Glomerular visceral epithelial cell (primary cell): ENCODE results near the gene KRT75.
"Not testable (repeated sequence)": the region's sequence is repeated elsewhere in the genome, so short reads cannot be mapped to it uniquely, and the experiment has no call there.

Source experiments
- DNase-seq: peaks from one replicate; pipeline ENCODE4 v3.0.0-alpha.2; 2016; ENCODE audit errors: extremely low spot score

KRT75 gene

GRCh38 chr12:52434081-52434733 is at the start of gene KRT75:
KRT75 (minus strand) TSS chr12:52434371; CDS start chr12:52434304, 67 bp downstream.
- no peak for DNase-seq

GRCh38 chr12:52480073-52480472 is 45.9 kb upstream of the KRT75 start:
- DNase-seq: no peak

DNA sequence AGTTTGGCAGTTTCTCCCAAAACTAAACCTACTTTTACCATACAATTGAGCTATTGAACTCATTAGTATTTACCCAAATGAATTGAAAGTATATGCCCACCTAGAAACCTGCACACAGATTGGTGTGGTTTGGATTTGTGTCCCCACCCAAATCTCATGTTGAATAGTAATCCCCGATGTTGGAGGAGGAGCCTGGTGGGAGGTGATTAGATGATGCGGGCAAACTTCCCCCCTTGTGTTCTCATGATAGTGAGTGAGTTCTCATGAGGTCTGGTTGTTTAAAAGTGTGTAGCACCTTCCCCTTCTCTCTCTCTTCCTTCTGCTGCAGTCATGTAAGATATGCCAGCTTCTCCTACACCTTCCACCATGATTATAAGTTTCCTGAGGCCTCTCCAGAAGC is 43.5 kb upstream of the KRT75 start:
- DNase-seq: no peak

DNA sequence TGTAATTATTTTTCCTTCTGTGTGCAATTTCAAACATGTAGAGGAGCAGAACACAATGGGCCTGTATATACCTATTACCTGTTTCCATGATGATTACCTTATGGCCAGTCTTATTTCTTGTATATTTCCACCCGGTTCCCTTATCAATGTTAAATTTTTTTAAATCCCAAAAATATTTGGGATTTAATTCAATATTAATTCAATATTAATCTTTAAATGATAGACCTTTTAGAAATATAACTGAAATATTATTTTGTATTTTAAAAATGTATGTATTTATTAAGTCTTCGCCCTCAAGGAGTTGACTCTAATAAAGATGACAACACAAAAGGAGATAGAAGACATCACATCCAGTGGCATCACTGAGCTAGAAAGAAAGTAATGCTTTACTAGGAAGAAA is 40.0 kb upstream of the KRT75 start:
- no peak for DNase-seq

DNA sequence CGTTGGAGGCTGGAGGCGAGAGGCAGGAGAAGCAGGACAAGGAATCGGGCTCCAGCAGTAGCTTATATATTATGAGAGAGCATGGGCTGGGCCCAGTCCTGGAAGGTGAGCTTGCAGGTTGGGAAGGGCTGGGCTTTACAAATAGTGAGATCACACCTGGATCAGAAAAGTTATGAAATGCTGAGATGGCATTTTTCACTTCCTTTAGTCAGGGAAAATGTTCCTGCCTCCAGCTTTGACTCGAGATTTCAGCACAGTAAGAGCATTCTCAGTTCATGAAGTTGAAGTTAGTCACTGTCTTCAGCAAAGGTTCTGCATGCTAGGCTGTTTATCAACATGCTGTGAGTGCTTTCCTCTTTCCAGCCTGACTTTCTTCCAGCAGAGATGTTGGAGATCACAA is 39.6 kb upstream of the KRT75 start, which contains the start of gene KRT6C:
KRT6C (minus strand) TSS at position 38 of the 400 bp plus-strand sequence. CDS start 68 bp downstream, outside the sequence.
- DNase-seq: no peak

- DNase-seq: no peak
Measured at GRCh38 chr12:52469853-52470252, 35.7 kb upstream of the KRT75 start.

- DNase-seq: no peak
Measured at GRCh38 chr12:52464897-52465296, 30.7 kb upstream of the KRT75 start.

DNA sequence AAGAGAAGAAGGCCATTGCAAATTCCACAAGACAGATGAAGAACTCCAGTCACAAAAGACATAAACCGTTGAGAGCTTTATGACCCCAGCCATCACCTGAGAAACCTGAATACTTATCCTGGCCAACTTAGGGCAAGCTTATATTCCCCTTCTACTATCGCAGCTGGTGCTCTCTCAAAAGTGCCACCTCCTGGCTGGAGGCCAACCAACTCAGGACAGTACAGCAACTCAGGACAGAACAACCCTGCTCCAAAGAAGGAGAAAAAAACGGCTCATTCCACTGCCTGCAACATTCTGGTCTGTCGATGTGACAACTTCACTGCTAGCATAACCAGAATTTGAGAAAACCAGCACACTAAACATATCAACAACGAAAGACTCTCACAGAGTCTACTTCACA is 27.5 kb upstream of the KRT75 start:
- DNase-seq: no peak

DNA sequence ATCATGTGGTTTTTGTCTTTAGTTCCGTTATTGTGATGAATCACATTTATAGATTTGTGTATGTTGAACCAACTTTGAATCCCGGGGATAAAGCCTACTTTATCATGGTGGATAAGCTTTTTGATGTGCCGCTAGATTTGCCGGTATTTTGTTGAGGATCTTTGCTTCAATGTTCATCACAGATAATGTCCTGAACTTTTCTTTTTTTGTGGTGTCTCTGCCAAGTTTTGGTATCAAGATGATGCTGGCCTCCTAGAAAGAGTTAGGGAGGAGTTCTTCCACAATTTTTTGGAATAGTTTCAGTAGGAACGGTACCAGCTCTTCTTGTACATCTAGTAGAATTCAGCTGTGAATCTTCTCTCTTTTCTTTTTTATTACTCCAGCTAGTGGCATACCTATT is 24.7 kb upstream of the KRT75 start:
- DNase-seq: no peak

DNA sequence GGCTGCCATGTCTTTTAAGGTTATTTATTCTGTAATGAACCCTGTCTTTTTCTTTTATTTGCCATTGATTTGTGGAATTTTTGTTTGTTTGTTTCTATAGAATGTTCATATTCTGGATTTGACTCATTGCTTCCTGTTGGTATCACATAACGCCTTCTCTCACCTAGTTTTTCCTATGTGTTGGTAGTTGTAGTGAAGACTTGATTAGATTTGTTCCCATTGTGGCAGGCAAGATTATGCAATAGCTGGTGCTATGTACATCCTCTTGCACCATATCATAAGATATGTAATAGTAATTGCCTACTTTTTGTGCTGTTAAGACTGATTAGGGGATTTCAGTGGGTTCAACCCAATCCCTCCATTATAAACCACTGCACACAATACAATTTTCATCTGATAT is 21.6 kb upstream of the KRT75 start:
- no peak for DNase-seq

GRCh38 chr12:52454411-52455201 is 20.4 kb upstream of the KRT75 start:
- no peak for DNase-seq

- DNase-seq: no peak
Measured at GRCh38 chr12:52452101-52452500, 17.9 kb upstream of the KRT75 start, which contains the start of gene KRT6B. KRT6B (minus strand) TSS chr12:52452146; CDS start chr12:52452078, 68 bp downstream.

- DNase-seq: no peak
Measured at GRCh38 chr12:52448228-52448627, 14.1 kb upstream of the KRT75 start.

DNA sequence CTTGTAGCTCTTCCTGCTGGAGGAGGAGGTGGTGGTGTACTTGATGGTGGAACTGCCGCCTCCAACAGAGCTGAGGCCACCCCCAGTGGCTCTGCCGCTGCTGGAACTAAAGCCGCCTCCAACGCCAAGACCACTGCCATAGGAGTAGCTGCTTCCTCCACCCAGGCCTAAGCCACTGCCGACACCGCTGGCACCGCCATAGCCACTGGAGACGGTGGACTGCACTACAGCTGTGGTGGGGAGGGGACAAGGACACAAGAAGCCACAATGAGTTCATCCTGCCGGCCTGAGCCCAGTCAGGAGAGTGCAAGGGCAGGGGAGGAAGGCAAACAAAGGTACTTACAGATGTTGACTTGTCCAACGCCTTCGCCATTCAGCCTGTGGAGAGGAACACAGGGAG is 13.0 kb upstream of the KRT75 start:
- not testable (repeated sequence) for DNase-seq

DNA sequence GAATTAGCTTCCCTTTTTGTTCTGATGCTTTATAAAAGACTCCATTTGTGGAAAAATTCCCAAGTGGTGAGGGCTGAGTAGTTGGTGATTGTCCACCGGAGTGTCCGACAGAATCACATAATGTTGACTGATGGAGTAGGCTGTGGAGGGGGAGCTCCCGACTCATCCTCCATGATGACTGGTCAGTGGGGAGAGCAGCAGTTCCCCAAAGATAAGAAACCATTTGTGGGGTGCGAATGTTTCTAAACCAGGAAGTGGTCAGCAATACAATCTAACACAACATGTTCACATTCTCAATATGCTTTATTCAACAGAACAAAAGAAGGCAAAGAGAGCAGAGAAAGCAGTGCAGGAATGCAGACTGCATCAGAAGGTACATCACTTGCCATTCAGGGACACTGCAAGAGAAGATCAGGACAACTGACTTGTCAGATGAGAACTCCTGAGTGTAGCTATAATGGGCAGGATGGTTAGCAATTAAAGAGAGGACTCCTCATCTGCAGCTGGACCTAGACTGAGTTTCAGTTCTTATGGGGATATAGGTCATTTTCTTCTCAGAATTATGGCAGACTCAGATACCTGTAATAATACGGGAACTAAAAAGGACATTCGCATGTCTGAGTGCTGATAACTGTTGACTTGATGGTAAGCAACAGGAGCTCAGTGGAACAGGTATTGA is 12.3 kb upstream of the KRT75 start:
- no peak for DNase-seq

DNA sequence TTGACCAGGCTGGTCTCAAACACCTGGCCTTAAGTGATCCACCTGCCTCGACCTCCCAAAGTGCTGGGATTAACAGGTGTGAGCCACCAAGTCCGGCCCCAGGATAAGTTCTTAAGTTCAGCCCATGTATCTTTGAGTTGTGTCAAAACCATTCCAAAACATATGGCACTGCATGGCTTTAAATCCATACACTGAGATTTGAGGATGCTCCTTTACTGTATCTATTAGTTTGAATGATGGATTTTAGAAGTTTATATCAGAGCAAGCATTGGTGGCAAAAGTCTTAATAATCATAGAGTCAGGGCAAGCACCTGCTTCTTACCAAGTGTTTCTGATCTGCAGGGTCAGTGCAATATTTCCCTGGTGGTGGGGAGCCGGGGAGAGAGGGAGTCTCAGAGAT is 11.7 kb upstream of the KRT75 start:
- DNase-seq: no peak

- no peak for DNase-seq
Measured at GRCh38 chr12:52444647-52445595, 10.8 kb upstream of the KRT75 start.

DNA sequence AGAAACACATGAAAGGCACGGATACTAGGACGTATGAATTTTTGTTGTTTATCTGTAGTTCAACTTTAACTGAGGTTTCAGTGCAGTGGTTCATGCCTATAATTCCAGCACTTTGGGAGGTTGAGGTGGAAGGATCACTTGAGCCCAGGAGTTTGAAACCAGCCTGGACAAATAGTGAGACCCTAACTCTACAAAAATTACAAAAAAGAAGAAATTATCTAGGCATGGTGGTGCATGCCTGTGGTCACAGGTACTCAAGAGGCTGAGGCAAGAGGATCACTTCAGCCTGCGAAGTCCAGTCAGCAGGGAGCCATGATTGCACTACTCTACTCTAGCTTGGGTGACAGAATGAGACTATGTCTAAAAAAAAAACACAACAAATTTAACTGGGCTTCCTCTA is 9.8 kb upstream of the KRT75 start:
- DNase-seq: no peak

DNA sequence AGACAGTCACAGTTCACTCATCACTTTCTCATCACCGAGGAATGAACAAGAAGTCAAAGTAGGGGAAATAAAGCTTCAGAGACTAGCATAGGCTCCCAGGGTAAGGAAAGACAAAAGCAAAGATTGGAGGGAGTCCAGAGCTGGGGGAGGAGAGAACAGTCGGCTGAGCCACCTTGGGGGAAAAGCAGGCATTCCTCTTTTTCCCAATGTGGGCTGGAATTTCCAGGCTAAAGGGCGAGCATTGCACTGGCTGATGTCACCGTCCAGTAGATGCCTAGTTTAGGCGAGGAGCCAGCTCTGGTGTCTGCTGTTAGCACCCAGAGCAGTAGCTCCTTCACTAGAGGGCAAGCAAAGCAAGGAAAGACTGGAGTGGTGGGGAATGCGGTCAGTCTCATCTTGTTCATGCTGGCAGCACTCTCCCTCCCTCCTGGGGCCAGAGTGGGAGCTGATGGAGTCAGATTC is 8.5 kb upstream of the KRT75 start:
- DNase-seq: peak; percentile 95

DNA sequence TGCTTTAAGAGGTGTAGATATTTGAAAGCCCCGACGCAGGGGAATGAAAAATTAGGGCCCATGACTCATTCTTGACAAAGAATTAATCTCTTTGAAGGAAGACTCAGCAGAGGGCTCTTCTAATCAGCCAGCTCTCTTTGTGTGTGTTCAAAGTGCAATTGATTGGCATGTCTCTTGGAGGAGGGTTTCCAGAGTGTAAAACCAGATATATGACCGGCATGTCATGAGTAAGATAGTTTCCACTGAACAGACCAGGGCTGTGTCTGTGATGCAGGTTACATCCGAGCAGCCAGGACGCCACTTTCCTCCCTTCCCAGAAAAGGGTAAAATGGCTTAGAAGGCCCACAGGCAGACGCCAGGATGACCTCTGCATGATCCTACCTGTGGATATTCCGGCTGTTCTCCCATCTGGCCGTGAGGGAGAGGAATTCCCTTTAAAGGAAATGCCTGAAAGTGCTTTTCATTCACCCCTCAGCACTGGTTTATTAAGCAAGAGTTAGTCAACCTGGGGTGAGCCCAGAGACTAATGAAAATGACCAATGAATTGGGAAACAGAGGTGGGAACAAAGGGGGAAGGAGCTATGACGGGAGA is 7.2 kb upstream of the KRT75 start:
- peak; percentile 26 for DNase-seq

- DNase-seq: peak; percentile 55
Measured at GRCh38 chr12:52440821-52441319, 6.7 kb upstream of the KRT75 start.
